LNCaP clone FGC (cell line): ENCODE measurements around the gene DDA1.

Experiments
- DNase-seq: peaks from one replicate; pipeline ENCODE4 v3.0.0-alpha.2; 2011; ENCODE audit warnings: low read depth
- H3K4me3 ChIP-seq: 2 replicates; pipeline ENCODE4 v1.5.1; 2011; ENCODE audit warnings: mild to moderate bottlenecking, low read depth, low read length, control low read depth
- CTCF ChIP-seq: IDR thresholded peaks from 2 replicates; pipeline ENCODE4 v1.5.1; 2012; ENCODE audit warnings: mild to moderate bottlenecking; ENCODE audit not compliant: control insufficient read depth, insufficient read depth; ENCODE audit errors: extremely low read depth

The DDA1 gene

GRCh38 chr19:17281391-17282304, 27.7 kb upstream of the DDA1 start, which contains the start of gene ANKLE1:
Gene ANKLE1 (plus strand): TSS chr19:17281901. CDS start chr19:17281921, 20 bp downstream.
- peak within 1 kb of the TSS; percentile 52 for H3K4me3 ChIP-seq
- no peak for TF ChIP-seq CTCF
- no peak for DNase-seq

- peak overlapping the region; percentile 52 for H3K4me3 ChIP-seq
- DNase-seq = peak; percentile 39
- peak; percentile 95 for TF ChIP-seq CTCF
Observed at GRCh38 chr19:17282488-17283125, 26.8 kb upstream of the DDA1 start.

- H3K4me3 ChIP-seq = no peak overlapping the region
- TF ChIP-seq CTCF = no peak
- no peak for DNase-seq
Observed at GRCh38 chr19:17283504-17283996, 25.8 kb upstream of the DDA1 start.

- TF ChIP-seq CTCF = no peak
- no peak for DNase-seq
Observed at GRCh38 chr19:17285415-17286135, 23.8 kb upstream of the DDA1 start.

GRCh38 chr19:17286263-17286662, 23.1 kb upstream of the DDA1 start:
- H3K4me3 ChIP-seq = no peak overlapping the region
- no peak for TF ChIP-seq CTCF
- DNase-seq = no peak

More at GRCh38 chr19:17285415-17286135, 23.8 kb upstream of the DDA1 start:
- H3K4me3 ChIP-seq = no peak overlapping the region

GRCh38 chr19:17286752-17287151, 22.6 kb upstream of the DDA1 start:
- DNase-seq = no peak
- H3K4me3 ChIP-seq = no peak overlapping the region
- no peak for TF ChIP-seq CTCF
